HG03095 (cell line): ENCODE data around the gene PALLD.

Source experiments
- ATAC-seq: cut with Tn5 transposase; IDR thresholded peaks from one replicate; pipeline ENCODE4 v1.9.1; 2021; ENCODE audit warnings: moderate library complexity; ENCODE audit not compliant: unreplicated experiment

Gene PALLD

GRCh38 chr4:168553714-168554370, 57.0 kb downstream of the PALLD start:
- ATAC-seq = no peak

GRCh38 chr4:168555437-168555836, 58.6 kb downstream of the PALLD start:
- no peak for ATAC-seq

GRCh38 chr4:168557658-168558057, 60.8 kb downstream of the PALLD start:
- ATAC-seq = no peak

- no peak for ATAC-seq
Observed at GRCh38 chr4:168558599-168558998, 61.7 kb downstream of the PALLD start.

GRCh38 chr4:168560184-168561180, 63.6 kb downstream of the PALLD start:
- no peak for ATAC-seq

- no peak for ATAC-seq
Observed at GRCh38 chr4:168562041-168562571, 65.3 kb downstream of the PALLD start.

- ATAC-seq = no peak
Observed at GRCh38 chr4:168564023-168564422, 67.2 kb downstream of the PALLD start.

- ATAC-seq = no peak
Observed at GRCh38 chr4:168565130-168565529, 68.3 kb downstream of the PALLD start.

GRCh38 chr4:168566726-168567125, 69.9 kb downstream of the PALLD start:
- no peak for ATAC-seq

- no peak for ATAC-seq
Observed at GRCh38 chr4:168569066-168569930, 72.4 kb downstream of the PALLD start.

GRCh38 chr4:168569931-168570276, 73.1 kb downstream of the PALLD start:
- no peak for ATAC-seq

GRCh38 chr4:168570466-168570865, 73.6 kb downstream of the PALLD start:
- no peak for ATAC-seq

- ATAC-seq = no peak
Observed at GRCh38 chr4:168572002-168572401, 75.2 kb downstream of the PALLD start.

- no peak for ATAC-seq
Observed at GRCh38 chr4:168573870-168574269, 77.0 kb downstream of the PALLD start.

- ATAC-seq = no peak
Observed at GRCh38 chr4:168574581-168575295, 77.9 kb downstream of the PALLD start.

- ATAC-seq = no peak
Observed at GRCh38 chr4:168575473-168575872, 78.6 kb downstream of the PALLD start.

GRCh38 chr4:168577624-168578023, 80.8 kb downstream of the PALLD start:
- ATAC-seq = no peak

- no peak for ATAC-seq
Observed at GRCh38 chr4:168580228-168580627, 83.4 kb downstream of the PALLD start.

GRCh38 chr4:168584321-168584771, 87.5 kb downstream of the PALLD start:
- no peak for ATAC-seq
